Body of pancreas (tissue), 4 donors: ENCODE measurements around the gene METAP1. TPM values are rescaled to one million over a fixed set of nuclear protein-coding genes. Genes with fewer than 3 reads are reported as not detected.

Experiments used
- ATAC-seq: fragments of 150-250 bp; one replicate; pipeline ENCODE4 v1.9.1; 2016
- DNase-seq, 4 donors: peaks; one replicate each; pipeline ENCODE4 v3.0.0-alpha.2; 2019
- H3K27ac ChIP-seq, 4 donors: fragments of 200-600 bp; sonication (generic); 1 replicate in 3 of 4; 2 replicates in 1 of 4; pipeline versions ENCODE4 v1.5.1 to v1.6.1; 2016 to 2019; ENCODE audit warnings: mild to moderate bottlenecking in 1 of 4, mixed read lengths in 1 of 4, moderate library complexity in 1 of 4
- H3K27me3 ChIP-seq, 2 donors: fragments of 200-600 bp; sonication (generic); one replicate each; pipeline ENCODE4 v1.6.0; 2016; ENCODE audit warnings: mild to moderate bottlenecking in 1 of 2
- H3K36me3 ChIP-seq, 2 donors: fragments of 200-600 bp; sonication (generic); replicated peaks in 1 of 2; 2 replicates each; pipeline ENCODE4 v1.5.1; 2016; ENCODE audit warnings: low read depth in 2 of 2; ENCODE audit not compliant: insufficient read depth in 1 of 2
- H3K4me1 ChIP-seq: fragments of 200-600 bp; sonication (generic); one replicate; pipeline ENCODE4 v1.6.0; 2016
- H3K4me3 ChIP-seq, 2 donors: fragments of 200-600 bp; sonication (generic); 1 replicate in 1 of 2; 2 replicates in 1 of 2; pipeline ENCODE4 v1.5.1; 2016 to 2019
- H3K9me3 ChIP-seq, 3 donors: fragments of 200-600 bp; sonication (generic); 1 replicate in 2 of 3; 2 replicates in 1 of 3; pipeline ENCODE4 v1.5.1; 2016
- POLR2A ChIP-seq, 3 donors: fragments of 450-650 bp; IDR thresholded peaks; one replicate each; pipeline ENCODE4 v1.6.1; 2016; ENCODE audit warnings: antibody characterized with exemption in 3 of 3, mild to moderate bottlenecking in 2 of 3
- WGBS, 2 donors: methylation state at CpG; one replicate each; pipeline ENCODE4 v1.1.5; 2017; 5-methylcytosine and 5-hydroxymethylcytosine counted together
- intact Hi-C: fragments of 100-400 bp; cut with DNase I; formaldehyde crosslinking; loops from one replicate; pipeline ENCODE4 v1.15.1; 2023
- total RNA-seq, 2 donors: library from RNA; depleted of rRNA; stranded (reverse); fragments of >200 nt; gene quantifications; one replicate each; pipeline ENCODE4 v1.1.0, GENCODE V29; 2016
- TF ChIP-seq, protein P1 (sequence below), 7 experiments: fragments of 450-650 bp in 4 of 7; fragments of 200-600 bp in 3 of 7; sonication (generic) in 3 of 7; IDR thresholded peaks; one replicate each; pipeline ENCODE4 v1.5.1; 2016 to 2019; ENCODE audit warnings: antibody characterized with exemption in 7 of 7

METAP1 gene
- total RNA-seq, 2 donors from 2014 or later = 21.1 to 21.8 TPM

- Histone ChIP-seq H3K27me3 (no peaks in the 10 kb centered on the region), H3K4me3 (no peak overlapping the region), H3K9me3 (no peaks in the 10 kb centered on the region), H3K36me3 (no peaks in the 10 kb centered on the region), H3K4me1 (no peaks in the 10 kb centered on the region), H3K27ac (no peak overlapping the region)
- TF ChIP-seq, protein P1, sequence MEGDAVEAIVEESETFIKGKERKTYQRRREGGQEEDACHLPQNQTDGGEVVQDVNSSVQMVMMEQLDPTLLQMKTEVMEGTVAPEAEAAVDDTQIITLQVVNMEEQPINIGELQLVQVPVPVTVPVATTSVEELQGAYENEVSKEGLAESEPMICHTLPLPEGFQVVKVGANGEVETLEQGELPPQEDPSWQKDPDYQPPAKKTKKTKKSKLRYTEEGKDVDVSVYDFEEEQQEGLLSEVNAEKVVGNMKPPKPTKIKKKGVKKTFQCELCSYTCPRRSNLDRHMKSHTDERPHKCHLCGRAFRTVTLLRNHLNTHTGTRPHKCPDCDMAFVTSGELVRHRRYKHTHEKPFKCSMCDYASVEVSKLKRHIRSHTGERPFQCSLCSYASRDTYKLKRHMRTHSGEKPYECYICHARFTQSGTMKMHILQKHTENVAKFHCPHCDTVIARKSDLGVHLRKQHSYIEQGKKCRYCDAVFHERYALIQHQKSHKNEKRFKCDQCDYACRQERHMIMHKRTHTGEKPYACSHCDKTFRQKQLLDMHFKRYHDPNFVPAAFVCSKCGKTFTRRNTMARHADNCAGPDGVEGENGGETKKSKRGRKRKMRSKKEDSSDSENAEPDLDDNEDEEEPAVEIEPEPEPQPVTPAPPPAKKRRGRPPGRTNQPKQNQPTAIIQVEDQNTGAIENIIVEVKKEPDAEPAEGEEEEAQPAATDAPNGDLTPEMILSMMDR (IDR thresholded peaks at IDR 0.05) = no peak
- no peak for TF ChIP-seq POLR2A (IDR thresholded peaks at IDR 0.05)
- ATAC-seq (no peak), DNase-seq (no peak)
- 70 to 85% methylated on average over 3 of the region's 3 CpGs for WGBS, 2 donors
- intact Hi-C loops = no loop called here
These were observed 28.6 kb upstream of the METAP1 start for GRCh38 chr4:98966926-98967325.

DNA sequence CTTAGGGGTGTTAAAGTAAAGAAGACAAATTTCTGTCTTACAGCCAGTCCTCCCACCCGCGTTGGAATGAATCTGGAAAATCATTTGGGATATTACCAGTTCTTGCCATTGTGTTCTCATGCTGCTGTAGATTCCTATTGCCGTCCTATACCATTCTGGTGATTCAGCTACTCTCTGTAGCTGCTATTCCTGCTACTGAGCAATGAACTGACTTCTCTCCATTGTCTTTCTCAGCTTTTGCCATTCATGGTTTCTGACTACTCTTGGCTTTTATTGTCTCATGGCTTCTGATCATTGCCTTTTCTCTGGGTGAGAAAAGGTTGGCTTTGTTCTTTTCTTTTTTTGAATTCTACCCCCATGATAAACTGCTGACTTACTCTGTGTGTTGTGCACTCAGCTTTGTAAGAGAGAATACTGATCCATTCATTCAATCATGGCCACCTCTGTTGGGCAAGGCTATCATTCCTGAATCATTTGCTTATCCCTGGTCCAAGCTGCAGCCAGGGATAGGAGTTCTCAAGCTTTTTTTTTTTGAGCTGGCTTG is 27.7 kb upstream of the METAP1 start:
- 80 to 83% methylated on average over 3 of the region's 3 CpGs for WGBS, 2 donors
- DNase-seq (no peak), ATAC-seq (no peak)
- no peaks in the 10 kb centered on the region for H3K9me3 ChIP-seq
- TF ChIP-seq, protein P1 (IDR thresholded peaks at IDR 0.05) = no peak
- no peak for TF ChIP-seq POLR2A (IDR thresholded peaks at IDR 0.05)
- H3K4me3 ChIP-seq = no peak overlapping the region
- H3K27me3 ChIP-seq = no peaks in the 10 kb centered on the region
- intact Hi-C loops = no loop called here
- H3K27ac ChIP-seq = no peak overlapping the region
- H3K36me3 ChIP-seq = no peaks in the 10 kb centered on the region
- H3K4me1 ChIP-seq = no peaks in the 10 kb centered on the region

DNA sequence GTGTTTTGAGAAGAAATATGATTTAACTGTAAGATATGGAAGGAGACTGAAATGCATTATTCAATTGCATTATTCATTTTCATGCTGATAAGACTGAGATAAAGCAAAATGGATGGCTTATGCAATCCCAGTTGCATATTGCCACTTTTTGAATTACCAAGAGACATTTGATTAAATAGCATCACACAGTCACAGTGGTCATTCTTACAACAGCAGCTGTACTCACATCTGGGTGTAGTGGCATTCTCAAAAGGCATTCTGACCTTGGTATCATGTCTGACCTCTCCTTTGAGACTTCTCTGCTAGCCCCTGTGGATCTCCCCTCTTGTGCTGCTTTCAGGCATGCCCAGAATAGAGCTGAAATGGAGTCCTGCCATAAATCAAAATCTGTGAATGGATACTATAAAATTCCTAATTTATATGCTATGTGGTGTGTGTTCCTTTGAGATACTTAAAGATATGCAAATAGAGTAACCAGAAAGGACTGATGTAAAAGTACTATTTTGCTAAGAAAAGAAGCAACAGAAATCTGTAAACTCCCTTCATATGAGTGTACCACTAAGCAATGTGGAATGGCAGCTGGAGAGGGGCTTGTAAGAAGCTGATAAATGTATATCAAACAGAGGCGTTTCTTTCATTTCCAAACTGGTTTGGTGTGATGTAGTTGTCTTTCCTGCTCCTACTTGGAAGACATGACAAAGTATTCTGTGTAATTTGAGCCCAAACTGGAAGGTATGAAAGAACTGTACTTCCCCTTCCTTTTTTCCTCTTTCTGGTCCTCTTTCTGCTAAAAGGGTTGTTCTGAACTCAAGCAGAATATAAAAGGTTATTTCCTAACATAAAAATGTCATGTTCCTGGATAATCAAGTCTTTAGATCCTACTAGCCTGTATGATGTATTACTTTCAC is 25.4 kb upstream of the METAP1 start:
- WGBS, 2 donors = 16 to 21% methylated on average over 1 of the region's 1 CpG
- Histone ChIP-seq H3K9me3 (no peaks in the 10 kb centered on the region), H3K27ac (no peak overlapping the region), H3K36me3 (no peaks in the 10 kb centered on the region), H3K4me1 (no peaks in the 10 kb centered on the region), H3K4me3 (no peak overlapping the region), H3K27me3 (no peaks in the 10 kb centered on the region)
- ATAC-seq (no peak), DNase-seq (no peak)
- no peak for TF ChIP-seq POLR2A (IDR thresholded peaks at IDR 0.05)
- TF ChIP-seq, protein P1 (IDR thresholded peaks at IDR 0.05) = no peak
- intact Hi-C loops = no loop called here

DNA sequence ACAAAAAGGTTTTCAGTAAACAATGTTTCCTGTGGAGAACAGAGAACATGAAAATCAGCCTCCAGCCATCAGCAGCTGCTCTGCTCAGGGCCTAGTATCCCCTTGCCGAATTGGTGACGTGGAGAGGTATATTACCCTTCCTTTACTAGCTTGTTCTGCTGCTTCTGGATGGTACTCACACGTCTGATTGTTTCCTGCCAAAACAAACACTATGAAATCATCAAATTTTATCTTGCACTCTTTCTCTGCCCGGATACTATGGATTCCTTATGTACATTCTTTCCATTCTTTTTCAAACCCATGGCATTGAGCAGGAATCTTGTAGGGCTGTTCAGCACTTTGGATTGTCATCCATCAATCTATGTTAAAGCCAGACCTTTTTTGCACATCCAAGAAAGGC is 18.8 kb upstream of the METAP1 start:
- WGBS, 2 donors = 47 to 50% methylated on average over 4 of the region's 4 CpGs
- H3K4me3 ChIP-seq = no peak overlapping the region
- intact Hi-C loops = no loop called here
- H3K4me1 ChIP-seq = no peaks in the 10 kb centered on the region
- no peaks in the 10 kb centered on the region for H3K9me3 ChIP-seq
- DNase-seq (no peak), ATAC-seq (no peak)
- H3K27me3 ChIP-seq = no peaks in the 10 kb centered on the region
- H3K36me3 ChIP-seq = no peaks in the 10 kb centered on the region
- no peak for TF ChIP-seq POLR2A (IDR thresholded peaks at IDR 0.05)
- TF ChIP-seq, protein P1 (IDR thresholded peaks at IDR 0.05) = no peak
- H3K27ac ChIP-seq = no peak overlapping the region
